K562 (cell line): Measurements from ENCODE around the gene PSAP. TPM values are rescaled to one million over a fixed set of nuclear protein-coding genes. Genes with fewer than 3 reads are reported as not detected.

Source experiments
- ARHGAP35 ChIP-seq: fragments of 450-650 bp; IDR thresholded peaks from 2 replicates; pipeline ENCODE4 v1.6.1; 2018; ENCODE audit not compliant: partially characterized antibody
- ARNT ChIP-seq, 2 experiments: fragments of 450-650 bp; IDR thresholded peaks; 2 replicates each; pipeline ENCODE4 v1.6.1; 2016; ENCODE audit warnings: mild to moderate bottlenecking in 1 of 2
- BHLHE40 ChIP-seq: IDR thresholded peaks from 2 replicates; pipeline ENCODE4 v1.6.1; 2011; ENCODE audit warnings: low read length, improper control_type of control experiment
- CEBPG ChIP-seq, 3 experiments: fragments of 200-800 bp in 1 of 3; sonication (Bioruptor generic) in 1 of 3; sonication (generic) in 1 of 3; formaldehyde crosslinking in 1 of 3; IDR thresholded peaks in 2 of 3; conservative IDR thresholded peaks in 1 of 3; 2 replicates each; pipeline versions ENCODE4 v1.6.1 to v1.8.0; 2016 to 2022; ENCODE audit warnings: missing compliant biosample characterization in 2 of 3, missing genetic modification characterization in 2 of 3, mild to moderate bottlenecking in 1 of 3, missing genetic modification reagents in 1 of 3
- DEAF1 ChIP-seq: fragments of 450-650 bp; formaldehyde crosslinking; IDR thresholded peaks from 2 replicates; pipeline ENCODE4 v1.4.0; 2020; ENCODE audit warnings: mild to moderate bottlenecking, moderate library complexity
- EP300 ChIP-seq: IDR thresholded peaks from 2 replicates; pipeline ENCODE4 v1.6.1; 2012; ENCODE audit warnings: low read length, improper control_type of control experiment
- FOXA3 ChIP-seq, 2 experiments: fragments of 450-650 bp in 1 of 2; sonication (generic) in 1 of 2; formaldehyde crosslinking; IDR thresholded peaks in 1 of 2; conservative IDR thresholded peaks in 1 of 2; 2 replicates each; pipeline versions ENCODE4 v1.4.0 to v1.8.0; 2020 to 2022; ENCODE audit warnings: mild to moderate bottlenecking in 2 of 2, missing genetic modification reagents in 1 of 2
- KDM1A ChIP-seq, 2 experiments: fragments of 450-650 bp; IDR thresholded peaks; 2 replicates each; pipeline ENCODE4 v1.6.1; 2016; ENCODE audit warnings: mild to moderate bottlenecking in 2 of 2
- NFRKB ChIP-seq: fragments of 450-650 bp; IDR thresholded peaks from 2 replicates; pipeline ENCODE4 v1.6.1; 2016; ENCODE audit warnings: low read depth
- PREB ChIP-seq: sonication (generic); formaldehyde crosslinking; IDR thresholded peaks from 2 replicates; pipeline ENCODE4 v1.8.1; 2023; ENCODE audit warnings: mild to moderate bottlenecking, missing genetic modification reagents
- PTRF ChIP-seq: fragments of 450-650 bp; IDR thresholded peaks from 2 replicates; pipeline ENCODE4 v1.6.1; 2016; ENCODE audit warnings: mild to moderate bottlenecking, missing genetic modification characterization, missing compliant biosample characterization
- SIRT6 ChIP-seq: IDR thresholded peaks from one replicate; pipeline ENCODE4 v1.6.1; 2012; ENCODE audit warnings: low read depth, mild to moderate bottlenecking, control low read depth, inconsistent platforms, low read length, moderate library complexity
- STAT6 ChIP-seq: sonication (generic); formaldehyde crosslinking; IDR thresholded peaks from 2 replicates; pipeline ENCODE4 v1.8.1; 2023; ENCODE audit warnings: mild to moderate bottlenecking, missing genetic modification reagents
- TEAD1 ChIP-seq, 2 experiments: fragments of 450-650 bp in 1 of 2; sonication (generic) in 1 of 2; formaldehyde crosslinking; IDR thresholded peaks; 2 replicates each; pipeline versions ENCODE4 v1.4.0 to v1.8.0; 2020 to 2022; ENCODE audit warnings: mild to moderate bottlenecking in 2 of 2, missing genetic modification reagents in 1 of 2
- TFAM ChIP-seq: fragments of 250-450 bp; sonication (Bioruptor Pico); conservative IDR thresholded peaks from 2 replicates; pipeline ENCODE4 v1.5.0; 2021; ENCODE audit warnings: mild to moderate bottlenecking, moderate library complexity
- ZBTB2 ChIP-seq: fragments of 450-650 bp; IDR thresholded peaks from 2 replicates; pipeline ENCODE4 v1.6.1; 2016; ENCODE audit warnings: antibody characterized with exemption
- ZNF134 ChIP-seq: fragments of 250-450 bp; sonication (Bioruptor Pico); conservative IDR thresholded peaks from 2 replicates; pipeline ENCODE4 v1.4.0; 2020
- ZNF212 ChIP-seq: fragments of 450-650 bp; formaldehyde crosslinking; IDR thresholded peaks from 2 replicates; pipeline ENCODE4 v1.4.0; 2020; ENCODE audit warnings: mild to moderate bottlenecking
- ZNF316 ChIP-seq: fragments of 450-650 bp; IDR thresholded peaks from 2 replicates; pipeline ENCODE4 v1.6.1; 2016
- ZNF347 ChIP-seq: fragments of 450-650 bp; formaldehyde crosslinking; IDR thresholded peaks from 2 replicates; pipeline ENCODE4 v1.4.0; 2020; ENCODE audit warnings: low read depth, mild to moderate bottlenecking, moderate library complexity
- ZNF583 ChIP-seq: fragments of 250-450 bp; sonication (Bioruptor Pico); IDR thresholded peaks from 2 replicates; pipeline ENCODE4 v1.4.0; 2020
- polyA plus RNA-seq, 8 experiments: library from polyadenylated mRNA; depleted of rRNA in 4 of 8; stranded (reverse) in 5 of 8; unstranded in 3 of 8; fragments of >200 nt; fragmentation: Nextera tagmentation in 2 of 8; fragmentation: Illumina TruSeq in 1 of 8; extraction: Ambion mirVana in 2 of 8; extraction: Trizol in 1 of 8; gene quantifications; 2 replicates each; pipeline versions ENCODE4 v1.2.1 to v1.2.3, GENCODE V29; 2011 to 2014; ENCODE audit warnings: inconsistent platforms in 1 of 8, missing spikeins in 1 of 8
- total RNA-seq, 7 experiments: library from RNA; depleted of rRNA in 6 of 7; stranded (reverse); fragments of >200 nt in 6 of 7; fragmentation: Illumina TruSeq in 2 of 7; extraction: Trizol in 2 of 7; gene quantifications; 2 replicates each; pipeline versions ENCODE4 v1.2.1 to v1.2.3, GENCODE V29; 2011 to 2021; ENCODE audit warnings: low replicate concordance in 1 of 7

Gene PSAP
- total and polyA plus RNA-seq, 9 of the 15 experiments (the other 6 are each of a cell fraction or from before 2014, with no cell fraction given): 245 to 700 (median 429) TPM

- no peak for TF ChIP-seq CEBPG (CRISPR knock-in tag; IDR thresholded peaks at IDR 0.05)
- peak; percentile 40 to 81; a peak in 3 of 4 replicates for TF ChIP-seq CEBPG (tag; conservative IDR thresholded peaks at IDR 0.05 in 1 of 2, IDR thresholded peaks at IDR 0.05 in 1 of 2)
- peak; percentile 40; the same call in 1 of the 2 replicates for TF ChIP-seq ZBTB2
- TF ChIP-seq ZNF316: no peak
- no peak for TF ChIP-seq SIRT6
- no peak for TF ChIP-seq DEAF1 (CRISPR knock-in tag)
- TF ChIP-seq TFAM (CRISPR knock-in tag): no peak
- TF ChIP-seq ZNF583 (CRISPR knock-in tag): peak; percentile 82
- TF ChIP-seq ARNT (IDR thresholded peaks at IDR 0.05): peak in 1 of 2 experiments; percentile 51; a peak in 1 of 4 replicates
- peak in 1 of 2 experiments; percentile 92; a peak in 3 of 4 replicates for TF ChIP-seq TEAD1 (CRISPR knock-in tag; IDR thresholded peaks at IDR 0.05)
- no peak; the same call in 1 of the 2 replicates for TF ChIP-seq ZNF134 (CRISPR knock-in tag)
- TF ChIP-seq PTRF: peak; percentile 51; the same call in 1 of the 2 replicates
- TF ChIP-seq NFRKB: peak; percentile 72; the same call in 1 of the 2 replicates
- TF ChIP-seq KDM1A (IDR thresholded peaks at IDR 0.05): no peak; a peak in 1 of 4 replicates
- TF ChIP-seq STAT6 (CRISPR knock-in tag): no peak
- TF ChIP-seq ZNF347 (CRISPR knock-in tag): no peak
- TF ChIP-seq FOXA3 (CRISPR knock-in tag; conservative IDR thresholded peaks at IDR 0.05 in 1 of 2, IDR thresholded peaks at IDR 0.05 in 1 of 2): no peak
- TF ChIP-seq EP300: 0 out of 2 replicates have a peak, but pooled peaks have one; percentile 27
- TF ChIP-seq ARHGAP35: no peak
- TF ChIP-seq PREB (CRISPR knock-in tag): 0 out of 2 replicates have a peak, but pooled peaks have one; percentile 55
- peak; percentile 87 for TF ChIP-seq BHLHE40
- no peak for TF ChIP-seq ZNF212 (CRISPR knock-in tag)
Observed at GRCh38 chr10:71868192-71868697, 17.2 kb upstream of the PSAP start (continued).
